PC-9 (cell line): ENCODE data around the gene MLANA. TPM values are rescaled to one million over a fixed set of nuclear protein-coding genes. Genes with fewer than 3 reads are reported as not detected.

Source experiments
- BruUV-seq: library from RNA; stranded (reverse); fragments of 400-500 nt; replicated peaks from 2 replicates; lab custom pipeline; 2021; lab: Mats Ljungman, UMichigan
- CTCF ChIA-PET: fragments of 300-600 bp; sonication (Branson Sonifier 250); formaldehyde crosslinking; loops from one replicate; lab custom pipeline; 2022; ENCODE audit warnings: antibody characterized with exemption; lab: Charles Lee
- POLR2A ChIA-PET: fragments of 300-600 bp; sonication (Branson Sonifier 250); formaldehyde crosslinking; loops from one replicate; lab custom pipeline; 2022; ENCODE audit warnings: antibody characterized with exemption; ENCODE audit not compliant: unreplicated experiment; lab: Charles Lee
- DNase-seq, 2 experiments: peaks; one replicate each; pipeline versions ENCODE4 v3.0.0 to v3.0.0-alpha.2; 2015 to 2022; ENCODE audit warnings: mixed read lengths in 1 of 2
- H2AFZ ChIP-seq: fragments of 200-600 bp; sonication (generic); 2 replicates; pipeline ENCODE4 v1.8.1; 2017; ENCODE audit warnings: antibody characterized with exemption
- H3F3A ChIP-seq: fragments of 200-600 bp; sonication (generic); 2 replicates; pipeline ENCODE4 v1.8.1; 2017; ENCODE audit warnings: antibody characterized with exemption, mild to moderate bottlenecking, low read depth; ENCODE audit not compliant: insufficient read depth
- H3K27ac ChIP-seq: fragments of 200-600 bp; sonication (generic); 2 replicates; pipeline ENCODE4 v1.6.1; 2016; ENCODE audit warnings: mixed run types
- H3K27me3 ChIP-seq: fragments of 200-600 bp; sonication (generic); 2 replicates; pipeline ENCODE4 v1.6.1; 2016; ENCODE audit warnings: low read depth, mixed run types; ENCODE audit not compliant: insufficient read depth
- H3K36me3 ChIP-seq: fragments of 200-600 bp; sonication (generic); 2 replicates; pipeline ENCODE4 v1.6.1; 2016; ENCODE audit warnings: low read depth, mixed run types
- H3K4me1 ChIP-seq: fragments of 200-600 bp; sonication (generic); replicated peaks from 2 replicates; pipeline ENCODE4 v1.6.1; 2016; ENCODE audit warnings: mixed run types; ENCODE audit not compliant: insufficient read depth
- H3K4me2 ChIP-seq: fragments of 200-600 bp; sonication (generic); 2 replicates; pipeline ENCODE4 v1.6.1; 2017; ENCODE audit warnings: mixed run types
- H3K4me3 ChIP-seq: fragments of 200-600 bp; sonication (generic); 2 replicates; pipeline ENCODE4 v1.6.1; 2016; ENCODE audit warnings: mixed run types
- H3K79me2 ChIP-seq: fragments of 200-600 bp; sonication (generic); 2 replicates; pipeline ENCODE4 v1.6.1; 2017; ENCODE audit warnings: low read depth, mixed run types
- H3K9me2 ChIP-seq: fragments of 200-600 bp; sonication (generic); 2 replicates; pipeline ENCODE4 v1.8.1; 2017; ENCODE audit warnings: mild to moderate bottlenecking; ENCODE audit not compliant: insufficient read depth
- H3K9me3 ChIP-seq: fragments of 200-600 bp; sonication (generic); 2 replicates; pipeline ENCODE4 v1.8.1; 2016; ENCODE audit warnings: low read depth; ENCODE audit not compliant: insufficient read depth
- H4K20me1 ChIP-seq: fragments of 200-600 bp; sonication (generic); 2 replicates; pipeline ENCODE4 v1.8.1; 2017; ENCODE audit not compliant: insufficient read depth
- EZH2 ChIP-seq: fragments of 200-600 bp; sonication (generic); IDR thresholded peaks from 2 replicates; pipeline ENCODE4 v1.8.0; 2017; ENCODE audit warnings: antibody characterized with exemption, low read depth
- intact Hi-C: fragments of 100-400 bp; cut with micrococcal nuclease; formaldehyde crosslinking; loops from one replicate; pipeline ENCODE4 v1.10.0; 2022; ENCODE audit not compliant: unreplicated experiment
- total RNA-seq: library from RNA; stranded (reverse); gene quantifications from 2 replicates; pipeline ENCODE4 v1.2.3, GENCODE V29; 2021
- TF ChIP-seq, protein P1 (sequence below): fragments of 200-600 bp; sonication (generic); conservative IDR thresholded peaks from 2 replicates; pipeline ENCODE4 v1.6.1; 2017; ENCODE audit warnings: mixed run types, antibody characterized with exemption, mild to moderate bottlenecking, moderate library complexity

Gene MLANA
- total RNA-seq, 1 experiment from 2014 or later: not detected

GRCh38 chr9:5895782-5896181, 5.1 kb downstream of the MLANA start:
- H3K9me2 ChIP-seq: no peaks in the 10 kb centered on the region
- H3K79me2 ChIP-seq: no peaks in the 10 kb centered on the region
- no peak overlapping the region for H3K4me2 ChIP-seq
- H2AFZ ChIP-seq: no peak overlapping the region
- H3K27me3 ChIP-seq: no peaks in the 10 kb centered on the region
- no peaks in the 10 kb centered on the region for H3F3A ChIP-seq
- no TSS peak for BruUV-seq
- H3K4me1 ChIP-seq: no peaks in the 10 kb centered on the region
- intact Hi-C loops: no loop called here
- DNase-seq: no peak
- no peaks in the 10 kb centered on the region for H3K36me3 ChIP-seq
- H4K20me1 ChIP-seq: no peaks in the 10 kb centered on the region
- ChIA-PET POLR2A (no interaction called here), CTCF (no interaction called here)
- H3K4me3 ChIP-seq: no peak overlapping the region
- no peak for TF ChIP-seq EZH2
- TF ChIP-seq, protein P1, sequence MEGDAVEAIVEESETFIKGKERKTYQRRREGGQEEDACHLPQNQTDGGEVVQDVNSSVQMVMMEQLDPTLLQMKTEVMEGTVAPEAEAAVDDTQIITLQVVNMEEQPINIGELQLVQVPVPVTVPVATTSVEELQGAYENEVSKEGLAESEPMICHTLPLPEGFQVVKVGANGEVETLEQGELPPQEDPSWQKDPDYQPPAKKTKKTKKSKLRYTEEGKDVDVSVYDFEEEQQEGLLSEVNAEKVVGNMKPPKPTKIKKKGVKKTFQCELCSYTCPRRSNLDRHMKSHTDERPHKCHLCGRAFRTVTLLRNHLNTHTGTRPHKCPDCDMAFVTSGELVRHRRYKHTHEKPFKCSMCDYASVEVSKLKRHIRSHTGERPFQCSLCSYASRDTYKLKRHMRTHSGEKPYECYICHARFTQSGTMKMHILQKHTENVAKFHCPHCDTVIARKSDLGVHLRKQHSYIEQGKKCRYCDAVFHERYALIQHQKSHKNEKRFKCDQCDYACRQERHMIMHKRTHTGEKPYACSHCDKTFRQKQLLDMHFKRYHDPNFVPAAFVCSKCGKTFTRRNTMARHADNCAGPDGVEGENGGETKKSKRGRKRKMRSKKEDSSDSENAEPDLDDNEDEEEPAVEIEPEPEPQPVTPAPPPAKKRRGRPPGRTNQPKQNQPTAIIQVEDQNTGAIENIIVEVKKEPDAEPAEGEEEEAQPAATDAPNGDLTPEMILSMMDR: no peak
- H3K27ac ChIP-seq: no peak overlapping the region
- no peaks in the 10 kb centered on the region for H3K9me3 ChIP-seq

DNA sequence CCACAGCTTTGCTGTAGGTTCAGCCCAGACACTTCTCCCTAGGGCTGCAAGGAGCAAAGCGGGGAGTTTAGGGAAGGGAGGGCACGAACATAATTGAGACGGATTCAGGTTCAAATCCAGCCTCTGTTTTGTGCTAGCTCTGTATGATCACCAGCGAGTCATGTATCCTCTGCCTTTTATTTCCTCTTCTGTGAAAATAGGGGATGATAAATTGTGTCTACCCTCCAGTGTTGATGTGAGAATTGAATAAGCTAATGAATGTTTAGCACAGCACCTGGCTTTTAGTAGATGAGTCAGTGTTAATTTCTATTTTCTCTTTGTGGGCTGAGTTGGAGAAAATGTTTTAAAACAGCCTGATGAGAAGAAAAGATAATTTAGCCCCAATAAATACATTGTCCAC, 6.2 kb downstream of the MLANA start:
- H3K27ac ChIP-seq: no peak overlapping the region
- intact Hi-C loops: no loop called here
- no peaks in the 10 kb centered on the region for H3K27me3 ChIP-seq
- no peaks in the 10 kb centered on the region for H3K4me1 ChIP-seq
- TF ChIP-seq, protein P1: no peak
- no peak for TF ChIP-seq EZH2
- H4K20me1 ChIP-seq: no peaks in the 10 kb centered on the region
- no TSS peak for BruUV-seq
- POLR2A ChIA-PET: no interaction called here
- CTCF ChIA-PET: no interaction called here
- H3K4me3 ChIP-seq: no peak overlapping the region
- no peaks in the 10 kb centered on the region for H3K9me2 ChIP-seq
- H3K36me3 ChIP-seq: no peaks in the 10 kb centered on the region
- no peaks in the 10 kb centered on the region for H3K79me2 ChIP-seq
- DNase-seq: no peak
- H3K9me3 ChIP-seq: no peaks in the 10 kb centered on the region
- no peak overlapping the region for H3K4me2 ChIP-seq
- H2AFZ ChIP-seq: no peak overlapping the region
- no peaks in the 10 kb centered on the region for H3F3A ChIP-seq

DNA sequence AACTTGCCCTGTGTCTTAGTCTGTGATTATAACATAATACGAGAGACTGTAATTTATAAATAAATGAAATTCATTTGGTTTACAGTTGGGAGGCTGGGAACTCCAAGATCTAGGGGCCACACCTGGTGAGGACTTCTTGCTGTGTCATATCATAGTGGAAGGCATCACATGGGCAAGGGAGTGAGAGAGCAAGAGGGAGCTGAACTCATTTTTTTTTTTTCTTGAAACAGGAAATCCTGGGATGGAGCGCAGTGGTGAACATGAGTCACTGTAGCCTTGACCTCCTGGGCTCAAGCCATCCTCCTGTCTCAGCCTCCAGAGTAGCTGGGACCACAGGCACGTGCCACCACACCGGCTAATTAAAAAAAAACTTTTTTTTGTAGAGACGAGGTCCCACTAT, 7.2 kb downstream of the MLANA start:
- no peak for DNase-seq
- Histone ChIP-seq H3F3A (no peaks in the 10 kb centered on the region), H3K4me2 (no peak overlapping the region), H3K4me3 (no peak overlapping the region), H3K27ac (no peak overlapping the region), H2AFZ (no peak overlapping the region), H3K36me3 (no peaks in the 10 kb centered on the region), H3K79me2 (no peaks in the 10 kb centered on the region), H3K9me2 (no peaks in the 10 kb centered on the region), H3K4me1 (no peaks in the 10 kb centered on the region), H4K20me1 (no peaks in the 10 kb centered on the region), H3K27me3 (no peaks in the 10 kb centered on the region), H3K9me3 (no peaks in the 10 kb centered on the region)
- ChIA-PET POLR2A (no interaction called here), CTCF (no interaction called here)
- no peak for TF ChIP-seq EZH2
- TF ChIP-seq, protein P1: no peak
- intact Hi-C loops: no loop called here
- no TSS peak for BruUV-seq
